C4-2B (cell line): ENCODE data around the gene LRRC59.
"Not testable (repeated sequence)": the region's sequence is repeated elsewhere in the genome, so short reads cannot be mapped to it uniquely, and the experiment has no call there.

Experiments used
- H3K27ac ChIP-seq: fragments of 450-650 bp; 2 replicates; pipeline ENCODE4 v1.5.1; 2017
- CTCF ChIP-seq: fragments of 450-650 bp; conservative IDR thresholded peaks from 2 replicates; pipeline ENCODE4 v1.5.1; 2017; ENCODE audit warnings: mild to moderate bottlenecking
- ZFX ChIP-seq: fragments of 450-650 bp; IDR thresholded peaks from 2 replicates; pipeline ENCODE4 v1.6.1; 2017

The LRRC59 gene

GRCh38 chr17:50422738-50423137, 25.4 kb upstream of the LRRC59 start:
- TF ChIP-seq ZFX = no peak
- no peak for TF ChIP-seq CTCF
- no peak overlapping the region for H3K27ac ChIP-seq

- TF ChIP-seq CTCF (no peak), ZFX (no peak)
- no peak overlapping the region for H3K27ac ChIP-seq
These were observed 24.2 kb upstream of the LRRC59 start for GRCh38 chr17:50421308-50422051.

GRCh38 chr17:50420419-50421112, 23.2 kb upstream of the LRRC59 start:
- H3K27ac ChIP-seq = no peak overlapping the region
- TF ChIP-seq ZFX (no peak), CTCF (no peak)

GRCh38 chr17:50419577-50419976, 22.3 kb upstream of the LRRC59 start:
- not testable (repeated sequence) for H3K27ac ChIP-seq

- TF ChIP-seq CTCF = no peak
- no peak for TF ChIP-seq ZFX
- H3K27ac ChIP-seq = no peak overlapping the region
These were observed 17.5 kb upstream of the LRRC59 start for GRCh38 chr17:50414808-50415207.

- no peak for TF ChIP-seq ZFX
- no peak for TF ChIP-seq CTCF
- H3K27ac ChIP-seq = no peak overlapping the region
These were observed 14.9 kb upstream of the LRRC59 start for GRCh38 chr17:50412188-50412732.

GRCh38 chr17:50407921-50408320, 10.6 kb upstream of the LRRC59 start:
- no peak overlapping the region for H3K27ac ChIP-seq
- TF ChIP-seq ZFX (no peak), CTCF (no peak)
